Activated CD8-positive, alpha-beta memory T cell treated with anti-CD3 and anti-CD28 coated beads, Interleukin-2, amount 50 U/mL, for 24 hours (primary cell): ENCODE results near the gene PRSS48.
"Not testable (repeated sequence)": the region's sequence is repeated elsewhere in the genome, so short reads cannot be mapped to it uniquely, and the experiment has no call there.

Source experiments
- DNase-seq: peaks from one replicate; pipeline ENCODE4 v3.0.0-alpha.2; 2020; ENCODE audit errors: extremely low read depth

Gene PRSS48

GRCh38 chr4:151260526-151260925 is 16.4 kb upstream of the PRSS48 start:
- DNase-seq: no peak

GRCh38 chr4:151263455-151263854 is 13.5 kb upstream of the PRSS48 start:
- no peak for DNase-seq

DNA sequence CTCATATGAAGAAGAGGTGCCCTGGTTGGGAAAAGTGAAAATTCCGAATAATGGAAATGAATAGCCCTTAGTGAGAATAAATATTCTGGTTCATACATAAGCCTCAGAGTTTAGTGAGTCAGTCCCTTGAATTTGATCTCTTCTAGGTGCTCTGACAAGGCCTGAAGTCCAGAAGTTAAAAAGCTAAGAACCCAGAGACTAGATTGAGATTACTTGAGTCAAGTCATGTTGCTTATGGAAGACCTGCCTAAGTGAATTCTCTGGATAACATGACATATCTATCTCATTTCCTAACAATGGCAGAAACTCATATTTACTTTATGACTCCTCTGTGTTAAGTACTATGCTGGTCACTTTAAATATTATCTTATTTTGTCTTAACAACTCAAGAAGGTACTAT is 10.5 kb upstream of the PRSS48 start:
- DNase-seq: no peak

- DNase-seq: no peak
Measured at GRCh38 chr4:151267104-151267503, 9.9 kb upstream of the PRSS48 start.

- no peak for DNase-seq
Measured at GRCh38 chr4:151267822-151268535, 9.0 kb upstream of the PRSS48 start.

GRCh38 chr4:151268905-151269304 is 8.1 kb upstream of the PRSS48 start:
- not testable (repeated sequence) for DNase-seq

DNA sequence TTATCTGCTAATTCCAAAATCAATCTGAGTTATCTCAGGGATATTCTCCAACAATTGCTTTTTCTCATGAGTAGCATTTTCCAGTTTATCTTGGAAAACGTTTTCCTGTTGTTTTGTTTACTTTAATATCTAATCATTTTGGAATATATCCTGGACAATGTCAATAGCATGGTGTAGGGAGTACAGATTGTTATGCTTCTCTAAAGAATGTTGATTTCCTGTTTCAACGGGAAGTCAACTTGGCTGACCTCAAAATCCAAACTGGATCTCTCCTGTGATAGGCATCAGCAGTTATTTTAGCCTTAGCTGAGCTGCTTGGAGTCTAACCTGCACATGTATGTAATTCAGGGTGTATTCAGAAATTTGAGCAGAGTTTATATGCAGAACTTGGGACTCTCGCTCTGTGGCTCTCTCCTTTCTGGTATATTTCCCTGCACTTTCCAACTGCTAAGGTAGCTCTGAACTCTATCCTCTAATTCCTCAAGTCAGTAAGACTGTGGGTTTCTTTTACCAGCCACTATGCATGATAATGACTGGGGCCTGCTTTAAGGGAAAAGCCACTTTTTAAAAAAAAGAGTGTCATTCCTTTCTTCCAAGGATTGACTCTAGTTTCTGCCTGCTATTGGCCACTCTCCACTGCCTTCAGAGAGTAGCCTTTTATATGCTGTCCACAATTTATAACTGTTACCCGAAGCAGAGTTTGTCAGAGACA is 7.7 kb downstream of the PRSS48 start:
- DNase-seq: no peak

DNA sequence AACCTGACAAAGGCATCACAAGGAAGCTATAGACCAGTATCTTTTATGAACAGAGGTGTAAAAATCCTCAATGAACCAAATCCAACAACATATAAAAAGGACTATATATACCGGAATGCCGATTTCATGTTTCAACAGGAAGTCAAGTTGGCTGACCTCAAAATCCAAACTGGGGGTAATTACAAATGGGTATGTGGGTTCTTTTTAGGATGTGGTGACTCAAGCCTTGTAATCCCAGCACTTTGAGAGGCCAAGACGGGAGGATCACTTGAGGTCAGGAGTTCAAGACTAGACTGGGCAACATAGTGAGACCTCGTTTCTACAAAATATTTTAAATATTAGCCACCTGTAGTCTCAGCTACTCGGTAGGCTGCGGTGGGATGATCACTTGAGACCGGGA is 10.4 kb downstream of the PRSS48 start:
- DNase-seq: no peak

DNA sequence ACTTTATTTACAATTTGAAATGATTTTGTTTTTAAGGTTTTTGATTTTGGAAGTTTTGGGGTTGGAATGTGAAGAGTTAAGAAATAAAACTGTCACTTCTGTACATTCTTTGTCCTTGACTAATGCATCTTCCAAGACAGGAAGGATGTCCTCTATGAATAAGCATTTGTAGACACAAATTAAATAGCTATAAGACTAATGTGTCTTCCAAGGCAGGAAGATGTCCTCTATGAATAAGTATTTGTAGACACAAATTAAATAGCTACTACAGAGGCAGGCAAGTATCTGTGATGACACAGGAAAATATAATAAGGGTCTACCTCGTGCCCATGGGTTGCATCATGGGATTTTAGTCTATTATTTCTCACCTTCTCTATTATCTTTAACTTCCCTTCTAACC is 14.5 kb downstream of the PRSS48 start:
- DNase-seq: no peak

DNA sequence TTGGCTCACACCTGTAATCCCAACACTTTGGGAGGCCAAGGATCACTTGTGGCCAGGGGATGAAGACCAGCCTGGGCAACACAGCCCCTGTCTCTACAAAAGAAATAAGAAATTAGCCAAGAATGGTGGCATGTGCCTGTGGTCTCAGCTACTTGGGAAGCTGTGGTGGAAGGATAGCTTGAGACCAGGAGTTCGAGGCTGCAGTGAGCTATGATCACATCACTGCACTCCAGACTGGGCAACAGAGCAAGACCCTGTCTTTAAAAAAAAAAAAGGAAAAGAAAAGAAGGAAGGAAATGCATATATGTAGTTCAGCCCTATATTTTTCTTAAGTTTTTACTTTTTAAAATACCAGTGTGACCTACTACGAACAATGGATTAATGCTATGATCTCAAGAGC is 15.1 kb downstream of the PRSS48 start:
- no peak for DNase-seq

GRCh38 chr4:151294833-151295496 is 18.0 kb downstream of the PRSS48 start:
- no peak for DNase-seq

- DNase-seq: no peak
Measured at GRCh38 chr4:151296227-151296626, 19.3 kb downstream of the PRSS48 start.

DNA sequence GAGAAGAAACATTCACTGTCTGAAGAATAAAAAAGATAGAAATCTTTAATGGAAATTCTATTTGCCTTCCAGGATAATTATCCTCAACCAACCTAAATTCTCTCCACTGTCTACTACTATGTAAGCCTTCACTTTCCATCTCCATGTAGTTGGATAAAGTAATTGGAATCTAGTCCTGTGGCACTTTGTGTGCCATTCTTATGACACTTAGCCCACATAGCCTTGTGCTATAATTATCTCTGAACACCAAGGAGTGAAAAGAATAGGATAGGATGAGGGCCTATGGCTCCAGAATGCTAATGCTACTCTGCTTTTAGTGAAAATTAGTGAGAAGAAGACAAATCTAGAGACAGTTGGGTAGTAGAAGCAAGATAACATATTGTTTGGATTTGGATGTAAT is 20.2 kb downstream of the PRSS48 start:
- no peak for DNase-seq

GRCh38 chr4:151302432-151302831 is 25.5 kb downstream of the PRSS48 start:
- DNase-seq: no peak

DNA sequence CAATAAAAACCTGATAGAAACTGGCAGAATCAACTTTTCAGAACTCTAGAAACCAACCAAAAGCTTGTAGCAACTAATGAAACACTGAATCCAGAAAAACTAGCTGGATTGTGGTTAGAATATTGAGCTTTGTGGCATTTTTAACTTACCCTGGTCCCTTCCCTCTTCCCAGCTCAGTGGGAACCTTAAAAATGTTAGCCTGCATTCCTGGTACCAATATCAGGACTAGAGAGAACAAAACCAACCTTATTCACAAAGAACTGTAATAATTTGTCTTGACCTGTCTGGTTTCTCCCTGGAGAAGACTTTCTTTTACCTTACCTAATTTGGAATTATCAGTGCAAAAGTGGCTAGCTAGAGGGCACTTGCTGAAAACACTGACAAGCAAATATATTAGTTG is 27.3 kb downstream of the PRSS48 start:
- DNase-seq: no peak

- no peak for DNase-seq
Measured at GRCh38 chr4:151304755-151305154, 27.8 kb downstream of the PRSS48 start.

- DNase-seq: no peak
Measured at GRCh38 chr4:151310124-151310728, 33.3 kb downstream of the PRSS48 start.

DNA sequence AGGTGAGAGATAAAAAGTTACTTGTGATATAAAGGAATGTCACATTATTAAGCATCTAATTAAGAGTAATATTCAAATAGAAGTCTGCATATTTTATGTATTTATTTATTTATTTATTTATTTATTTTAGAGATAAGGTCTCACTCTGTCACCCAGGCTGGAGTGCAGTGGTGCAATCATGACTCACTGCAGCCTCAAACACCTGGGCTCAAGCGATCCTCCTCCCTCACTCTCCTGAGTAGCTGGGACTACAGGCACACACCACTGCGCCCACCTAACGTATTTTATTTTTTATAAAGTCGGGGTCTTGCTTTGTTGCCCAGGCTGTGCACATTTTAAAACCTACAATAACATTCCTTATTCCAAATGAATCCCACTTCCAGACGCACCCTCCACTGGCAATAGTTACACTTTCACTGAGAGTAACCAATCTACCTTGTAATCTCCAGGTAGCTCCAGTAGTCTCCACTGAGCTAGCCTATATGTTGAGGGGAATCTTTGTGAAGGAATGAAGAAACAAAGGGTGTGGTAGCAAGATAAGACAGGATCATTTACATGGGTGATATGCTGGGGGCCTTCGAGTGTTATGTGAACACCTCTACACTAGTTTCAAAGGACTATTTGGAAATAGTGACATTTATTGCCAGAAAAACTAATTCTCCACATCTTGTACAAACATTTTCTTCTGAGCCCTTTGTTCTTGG is 36.5 kb downstream of the PRSS48 start:
- DNase-seq: no peak

DNA sequence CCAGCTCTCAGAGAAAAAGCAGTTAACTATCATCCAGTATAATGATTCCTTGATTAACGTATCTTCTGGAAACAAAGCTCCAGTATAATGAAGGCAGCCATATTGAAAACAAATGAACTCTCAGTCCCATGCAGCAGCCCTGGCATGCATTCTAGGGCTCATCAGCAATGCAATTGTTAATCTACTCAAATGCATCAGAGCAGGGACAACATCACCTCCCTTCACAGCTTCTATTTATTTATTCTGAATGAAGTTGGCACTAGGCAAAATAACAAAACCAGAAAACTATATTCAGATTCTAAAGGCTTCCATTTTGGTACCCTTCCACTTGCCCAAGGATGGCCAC is 37.0 kb downstream of the PRSS48 start:
- no peak for DNase-seq

- no peak for DNase-seq
Measured at GRCh38 chr4:151314479-151314878, 37.5 kb downstream of the PRSS48 start.

DNA sequence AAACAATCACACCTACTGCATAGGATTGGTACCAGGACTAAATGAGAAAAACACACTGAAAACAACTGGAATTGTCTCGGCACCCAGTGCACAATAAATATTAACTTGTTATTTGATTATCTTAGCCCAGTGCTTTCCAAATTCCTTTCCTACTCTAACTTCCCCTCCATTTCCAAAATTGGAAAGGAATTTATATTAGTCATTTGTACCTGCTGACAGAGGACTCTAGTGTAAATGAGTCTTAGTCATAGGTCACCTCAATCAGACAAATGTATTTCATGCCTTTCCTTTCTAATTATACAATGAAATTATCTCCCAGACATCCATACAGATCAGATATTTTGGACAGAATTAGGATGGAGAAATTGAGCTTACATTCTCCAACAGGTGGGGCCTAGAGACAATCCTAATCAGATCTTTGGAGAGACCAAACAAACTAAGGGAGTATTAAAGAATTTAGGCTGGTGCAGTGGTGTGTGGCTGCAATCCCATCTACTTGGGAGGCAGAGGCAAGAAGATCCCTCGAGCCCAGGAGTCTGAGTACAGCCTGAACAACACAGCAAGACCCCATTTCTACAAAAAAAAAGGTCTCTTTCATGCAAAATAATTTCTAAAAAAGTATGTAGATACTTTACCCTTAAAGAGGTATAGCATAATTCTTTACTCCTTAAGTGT is 38.4 kb downstream of the PRSS48 start:
- no peak for DNase-seq

- DNase-seq: no peak
Measured at GRCh38 chr4:151316645-151317044, 39.7 kb downstream of the PRSS48 start.
